WI38 (cell line): Measurements from ENCODE around the gene TMEM258.

Experiments
- H3K4me3 ChIP-seq: 2 replicates; pipeline ENCODE4 v1.5.1; 2011; ENCODE audit warnings: low read depth, mild to moderate bottlenecking, control low read depth, low read length
- TF ChIP-seq, protein P1 (sequence below): IDR thresholded peaks from 2 replicates; pipeline ENCODE4 v1.5.1; 2012; ENCODE audit warnings: low read depth, mild to moderate bottlenecking, control low read depth, low read length

TMEM258 gene

DNA sequence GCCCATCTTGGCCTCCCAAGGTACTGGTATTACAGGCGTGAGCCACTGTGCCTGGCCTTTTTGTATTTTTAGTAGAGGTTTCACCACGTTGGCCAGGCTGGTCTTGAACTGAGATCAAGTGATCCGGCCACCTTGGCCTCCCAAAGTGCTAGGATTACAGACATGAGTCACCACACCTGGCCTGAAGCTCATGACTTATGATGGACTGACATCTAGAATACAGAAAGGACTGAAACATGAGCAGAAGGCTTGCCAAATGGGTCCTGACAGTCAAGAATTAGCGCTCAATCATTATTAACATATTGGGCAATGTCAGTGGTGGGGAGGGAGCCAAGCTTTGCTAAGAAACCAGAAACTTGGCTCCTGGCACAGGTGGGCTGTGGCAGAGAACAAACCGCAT is 19.4 kb upstream of the TMEM258 start:
- no peak overlapping the region for H3K4me3 ChIP-seq
- TF ChIP-seq, protein P1, sequence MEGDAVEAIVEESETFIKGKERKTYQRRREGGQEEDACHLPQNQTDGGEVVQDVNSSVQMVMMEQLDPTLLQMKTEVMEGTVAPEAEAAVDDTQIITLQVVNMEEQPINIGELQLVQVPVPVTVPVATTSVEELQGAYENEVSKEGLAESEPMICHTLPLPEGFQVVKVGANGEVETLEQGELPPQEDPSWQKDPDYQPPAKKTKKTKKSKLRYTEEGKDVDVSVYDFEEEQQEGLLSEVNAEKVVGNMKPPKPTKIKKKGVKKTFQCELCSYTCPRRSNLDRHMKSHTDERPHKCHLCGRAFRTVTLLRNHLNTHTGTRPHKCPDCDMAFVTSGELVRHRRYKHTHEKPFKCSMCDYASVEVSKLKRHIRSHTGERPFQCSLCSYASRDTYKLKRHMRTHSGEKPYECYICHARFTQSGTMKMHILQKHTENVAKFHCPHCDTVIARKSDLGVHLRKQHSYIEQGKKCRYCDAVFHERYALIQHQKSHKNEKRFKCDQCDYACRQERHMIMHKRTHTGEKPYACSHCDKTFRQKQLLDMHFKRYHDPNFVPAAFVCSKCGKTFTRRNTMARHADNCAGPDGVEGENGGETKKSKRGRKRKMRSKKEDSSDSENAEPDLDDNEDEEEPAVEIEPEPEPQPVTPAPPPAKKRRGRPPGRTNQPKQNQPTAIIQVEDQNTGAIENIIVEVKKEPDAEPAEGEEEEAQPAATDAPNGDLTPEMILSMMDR = no peak

DNA sequence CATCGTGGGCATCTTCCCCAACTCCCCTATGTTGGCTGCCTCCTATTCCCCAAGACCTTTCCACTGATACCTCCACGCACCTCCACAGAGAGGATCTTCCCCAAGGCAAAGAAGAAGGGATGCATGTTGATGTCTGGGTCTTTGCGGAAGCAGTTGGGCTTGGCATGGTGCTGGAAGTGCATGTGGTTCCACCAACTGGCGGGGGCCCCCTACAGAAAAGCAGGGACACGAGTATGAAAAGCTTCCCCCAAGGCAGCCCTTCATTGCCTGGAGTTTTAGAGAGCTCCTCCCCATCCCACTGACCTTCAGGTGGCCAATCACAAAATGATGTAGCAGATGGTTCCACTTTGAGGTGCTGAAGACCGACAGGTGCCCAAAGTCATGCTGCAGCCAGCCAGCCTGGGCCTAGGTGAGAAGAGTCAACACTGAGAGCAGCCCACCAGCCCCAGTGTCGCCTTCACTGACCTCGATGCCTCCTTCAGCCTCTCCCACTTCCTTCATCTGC is 18.3 kb upstream of the TMEM258 start:
- no peak overlapping the region for H3K4me3 ChIP-seq
- TF ChIP-seq, protein P1 = no peak

GRCh38 chr11:61806785-61807184 is 14.4 kb upstream of the TMEM258 start:
- no peak overlapping the region for H3K4me3 ChIP-seq
- TF ChIP-seq, protein P1 = no peak

DNA sequence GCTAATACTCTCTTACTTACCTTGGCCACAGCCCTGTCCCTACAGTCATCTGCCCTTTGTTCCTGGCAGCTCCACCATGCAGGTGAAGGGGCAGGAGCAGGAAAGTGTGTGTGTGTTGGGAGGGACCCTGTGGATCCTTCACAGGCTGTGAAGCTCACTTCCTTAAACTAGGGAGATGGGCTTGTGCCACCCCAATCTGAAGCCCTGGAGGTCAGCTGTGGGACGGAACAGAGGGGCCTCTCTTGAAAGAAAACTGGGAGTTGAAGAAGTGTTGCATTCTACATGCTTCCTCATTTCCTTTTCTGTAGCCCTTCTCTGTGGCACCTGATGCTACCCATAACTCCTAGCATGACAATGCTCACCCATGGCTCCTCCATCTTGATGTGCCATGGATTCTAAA is 12.7 kb upstream of the TMEM258 start:
- no peak overlapping the region for H3K4me3 ChIP-seq
- TF ChIP-seq, protein P1 = no peak

- H3K4me3 ChIP-seq = no peak overlapping the region
- TF ChIP-seq, protein P1 = no peak
Measured at GRCh38 chr11:61803889-61804647, 11.7 kb upstream of the TMEM258 start.

DNA sequence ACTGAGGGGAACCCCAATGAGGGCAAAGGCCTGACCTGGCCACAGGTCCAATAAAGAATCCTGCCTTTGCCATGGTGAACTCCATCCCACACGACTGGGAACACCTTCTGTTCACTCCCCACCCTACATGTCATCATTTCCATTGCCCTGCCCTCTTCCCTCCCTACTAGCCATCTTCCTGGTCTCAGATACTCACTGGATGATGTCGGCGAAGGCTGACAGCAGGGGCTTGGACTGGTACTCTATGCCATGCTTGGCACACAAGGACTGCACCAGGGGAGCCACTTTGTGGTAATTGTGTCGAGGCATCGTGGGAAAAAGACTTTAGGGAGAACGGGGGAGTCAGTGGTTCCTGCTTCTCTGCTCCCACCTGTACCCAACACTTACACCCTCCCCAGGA is 10.2 kb upstream of the TMEM258 start:
- TF ChIP-seq, protein P1 = no peak
- no peak overlapping the region for H3K4me3 ChIP-seq
